HEK293 (cell line): ENCODE results near the gene IFT43.

ENCODE experiments used
- BCL11A ChIP-seq: fragments of 450-650 bp; formaldehyde crosslinking; IDR thresholded peaks from 2 replicates; pipeline ENCODE4 v1.5.1; 2016; ENCODE audit warnings: low read depth, missing biosample characterization, missing genetic modification characterization
- EGR2 ChIP-seq: fragments of 450-650 bp; formaldehyde crosslinking; IDR thresholded peaks from 2 replicates; pipeline ENCODE4 v1.5.1; 2016; ENCODE audit warnings: low read depth, missing biosample characterization, missing genetic modification characterization
- GLI4 ChIP-seq: fragments of 450-650 bp; formaldehyde crosslinking; IDR thresholded peaks from 2 replicates; pipeline ENCODE4 v1.5.1; 2016; ENCODE audit warnings: missing biosample characterization, missing genetic modification characterization
- KLF10 ChIP-seq: fragments of 450-650 bp; IDR thresholded peaks from 2 replicates; pipeline ENCODE4 v1.5.1; 2018; ENCODE audit warnings: missing biosample characterization, mild to moderate bottlenecking, missing genetic modification characterization
- KLF7 ChIP-seq: fragments of 450-650 bp; formaldehyde crosslinking; IDR thresholded peaks from 2 replicates; pipeline ENCODE4 v1.5.1; 2016; ENCODE audit warnings: missing biosample characterization, missing genetic modification characterization, borderline replicate concordance
- KLF8 ChIP-seq: fragments of 450-650 bp; formaldehyde crosslinking; IDR thresholded peaks from 2 replicates; pipeline ENCODE4 v1.5.1; 2016; ENCODE audit warnings: missing biosample characterization, missing genetic modification characterization
- OSR2 ChIP-seq: fragments of 450-650 bp; formaldehyde crosslinking; IDR thresholded peaks from 2 replicates; pipeline ENCODE4 v1.5.1; 2016; ENCODE audit warnings: missing biosample characterization, missing genetic modification characterization
- REPIN1 ChIP-seq: fragments of 450-650 bp; formaldehyde crosslinking; IDR thresholded peaks from 2 replicates; pipeline ENCODE4 v1.5.1; 2017; ENCODE audit warnings: missing biosample characterization, missing genetic modification characterization, low read depth
- SP2 ChIP-seq: fragments of 450-650 bp; formaldehyde crosslinking; IDR thresholded peaks from 2 replicates; pipeline ENCODE4 v1.5.1; 2016; ENCODE audit warnings: missing biosample characterization, missing genetic modification characterization
- WT1 ChIP-seq: fragments of 450-650 bp; formaldehyde crosslinking; IDR thresholded peaks from 2 replicates; pipeline ENCODE4 v1.5.1; 2016; ENCODE audit warnings: missing biosample characterization, missing genetic modification characterization
- YY2 ChIP-seq: fragments of 450-650 bp; formaldehyde crosslinking; IDR thresholded peaks from 2 replicates; pipeline ENCODE4 v1.5.1; 2016; ENCODE audit warnings: missing biosample characterization, missing genetic modification characterization
- ZBTB7A ChIP-seq: fragments of 450-650 bp; formaldehyde crosslinking; IDR thresholded peaks from 2 replicates; pipeline ENCODE4 v1.5.1; 2016; ENCODE audit warnings: low read depth, missing biosample characterization, missing genetic modification characterization
- ZEB2 ChIP-seq: fragments of 450-650 bp; formaldehyde crosslinking; IDR thresholded peaks from 2 replicates; pipeline ENCODE4 v1.5.1; 2016; ENCODE audit warnings: missing biosample characterization, missing genetic modification characterization
- ZNF121 ChIP-seq: fragments of 450-650 bp; formaldehyde crosslinking; IDR thresholded peaks from 2 replicates; pipeline ENCODE4 v1.5.1; 2016; ENCODE audit warnings: missing biosample characterization, missing genetic modification characterization
- ZNF16 ChIP-seq: fragments of 450-650 bp; formaldehyde crosslinking; IDR thresholded peaks from 2 replicates; pipeline ENCODE4 v1.5.1; 2016; ENCODE audit warnings: low read depth, missing biosample characterization, missing genetic modification characterization
- ZNF48 ChIP-seq: fragments of 450-650 bp; formaldehyde crosslinking; IDR thresholded peaks from 2 replicates; pipeline ENCODE4 v1.5.1; 2016; ENCODE audit warnings: missing biosample characterization, missing genetic modification characterization
- ZNF558 ChIP-seq: fragments of 450-650 bp; formaldehyde crosslinking; IDR thresholded peaks from 2 replicates; pipeline ENCODE4 v1.5.1; 2016; ENCODE audit warnings: missing biosample characterization, missing genetic modification characterization
- ZNF76 ChIP-seq: fragments of 450-650 bp; formaldehyde crosslinking; IDR thresholded peaks from 2 replicates; pipeline ENCODE4; 2016; ENCODE audit warnings: low read depth, missing biosample characterization, missing genetic modification characterization, borderline replicate concordance
- ZSCAN23 ChIP-seq: fragments of 450-650 bp; formaldehyde crosslinking; IDR thresholded peaks from 2 replicates; pipeline ENCODE4 v1.5.1; 2016; ENCODE audit warnings: missing biosample characterization, missing genetic modification characterization
- TF ChIP-seq, protein P1 (sequence below): fragments of 450-650 bp; formaldehyde crosslinking; conservative IDR thresholded peaks from 2 replicates; pipeline ENCODE4 v1.5.1; 2016; ENCODE audit warnings: low read depth, missing biosample characterization, missing genetic modification characterization
- TF ChIP-seq, protein P2 (sequence below): fragments of 450-650 bp; formaldehyde crosslinking; conservative IDR thresholded peaks from 2 replicates; pipeline ENCODE4 v1.5.1; 2016; ENCODE audit warnings: low read depth, missing biosample characterization, missing genetic modification characterization
- TF ChIP-seq, protein P3 (sequence below): fragments of 450-650 bp; IDR thresholded peaks from 2 replicates; pipeline ENCODE4 v1.5.1; 2018; ENCODE audit warnings: missing biosample characterization, missing genetic modification characterization
- TF ChIP-seq, protein P4 (sequence below): fragments of 450-650 bp; formaldehyde crosslinking; IDR thresholded peaks from 2 replicates; pipeline ENCODE4 v1.5.1; 2017; ENCODE audit warnings: missing biosample characterization, missing genetic modification characterization
- TF ChIP-seq, protein P5 (sequence below): fragments of 450-650 bp; formaldehyde crosslinking; IDR thresholded peaks from 2 replicates; pipeline ENCODE4 v1.5.0; 2017; ENCODE audit warnings: missing biosample characterization, missing genetic modification characterization, borderline replicate concordance

Gene IFT43

DNA sequence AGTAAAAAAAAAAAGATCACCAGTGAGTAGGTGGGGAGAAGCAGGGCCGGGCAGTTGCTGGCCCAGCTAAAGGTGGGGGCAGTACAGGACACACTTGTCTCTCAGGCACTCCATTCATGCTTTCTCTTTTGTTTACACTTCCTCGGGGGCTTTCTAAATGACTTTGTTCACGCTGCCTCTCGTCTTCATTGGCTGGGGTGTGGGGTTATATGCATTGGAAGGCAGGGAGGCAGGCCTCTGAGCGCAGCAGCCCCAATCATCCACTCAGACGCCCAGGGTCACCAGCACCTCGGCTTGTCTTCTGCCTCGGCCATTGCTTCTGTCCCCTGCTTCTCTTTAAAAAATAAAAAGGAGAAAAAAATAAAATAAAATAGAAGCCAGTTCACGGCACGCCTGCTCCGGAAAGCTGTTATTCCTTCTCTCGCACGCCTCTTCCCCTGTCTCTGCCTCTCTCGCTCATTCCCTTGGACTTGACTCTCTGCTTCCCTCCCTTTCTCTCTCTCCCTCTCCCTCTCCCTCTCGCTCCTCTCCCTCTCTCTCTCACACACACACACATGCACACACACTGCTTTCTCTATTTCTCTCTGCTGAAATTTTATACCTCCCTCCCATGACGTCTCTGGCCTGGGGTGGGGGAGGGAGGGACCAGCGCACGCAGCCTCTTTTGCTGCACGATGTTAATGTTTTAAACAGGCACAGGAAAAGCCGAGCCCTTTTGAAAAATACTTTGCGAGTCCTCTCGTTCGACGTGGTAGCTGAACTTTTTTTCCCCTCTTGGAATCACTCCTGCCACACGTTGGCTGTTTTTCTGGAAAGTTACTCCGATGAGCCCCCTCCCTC, 3.9 kb upstream of the IFT43 start, which contains the start of gene TGFB3 (continued):
- peak; percentile 71 for TF ChIP-seq ZNF76
- TF ChIP-seq ZNF48 (tag by site-specific recombination), result no peak
- peak; percentile 65; the same call in 1 of the 2 replicates for TF ChIP-seq BCL11A (tag by site-specific recombination)
- peak; percentile 31; the same call in 1 of the 2 replicates for TF ChIP-seq EGR2 (tag by site-specific recombination)
- TF ChIP-seq ZNF558, result peak; percentile 68; the same call in 1 of the 2 replicates
- TF ChIP-seq, protein P1, sequence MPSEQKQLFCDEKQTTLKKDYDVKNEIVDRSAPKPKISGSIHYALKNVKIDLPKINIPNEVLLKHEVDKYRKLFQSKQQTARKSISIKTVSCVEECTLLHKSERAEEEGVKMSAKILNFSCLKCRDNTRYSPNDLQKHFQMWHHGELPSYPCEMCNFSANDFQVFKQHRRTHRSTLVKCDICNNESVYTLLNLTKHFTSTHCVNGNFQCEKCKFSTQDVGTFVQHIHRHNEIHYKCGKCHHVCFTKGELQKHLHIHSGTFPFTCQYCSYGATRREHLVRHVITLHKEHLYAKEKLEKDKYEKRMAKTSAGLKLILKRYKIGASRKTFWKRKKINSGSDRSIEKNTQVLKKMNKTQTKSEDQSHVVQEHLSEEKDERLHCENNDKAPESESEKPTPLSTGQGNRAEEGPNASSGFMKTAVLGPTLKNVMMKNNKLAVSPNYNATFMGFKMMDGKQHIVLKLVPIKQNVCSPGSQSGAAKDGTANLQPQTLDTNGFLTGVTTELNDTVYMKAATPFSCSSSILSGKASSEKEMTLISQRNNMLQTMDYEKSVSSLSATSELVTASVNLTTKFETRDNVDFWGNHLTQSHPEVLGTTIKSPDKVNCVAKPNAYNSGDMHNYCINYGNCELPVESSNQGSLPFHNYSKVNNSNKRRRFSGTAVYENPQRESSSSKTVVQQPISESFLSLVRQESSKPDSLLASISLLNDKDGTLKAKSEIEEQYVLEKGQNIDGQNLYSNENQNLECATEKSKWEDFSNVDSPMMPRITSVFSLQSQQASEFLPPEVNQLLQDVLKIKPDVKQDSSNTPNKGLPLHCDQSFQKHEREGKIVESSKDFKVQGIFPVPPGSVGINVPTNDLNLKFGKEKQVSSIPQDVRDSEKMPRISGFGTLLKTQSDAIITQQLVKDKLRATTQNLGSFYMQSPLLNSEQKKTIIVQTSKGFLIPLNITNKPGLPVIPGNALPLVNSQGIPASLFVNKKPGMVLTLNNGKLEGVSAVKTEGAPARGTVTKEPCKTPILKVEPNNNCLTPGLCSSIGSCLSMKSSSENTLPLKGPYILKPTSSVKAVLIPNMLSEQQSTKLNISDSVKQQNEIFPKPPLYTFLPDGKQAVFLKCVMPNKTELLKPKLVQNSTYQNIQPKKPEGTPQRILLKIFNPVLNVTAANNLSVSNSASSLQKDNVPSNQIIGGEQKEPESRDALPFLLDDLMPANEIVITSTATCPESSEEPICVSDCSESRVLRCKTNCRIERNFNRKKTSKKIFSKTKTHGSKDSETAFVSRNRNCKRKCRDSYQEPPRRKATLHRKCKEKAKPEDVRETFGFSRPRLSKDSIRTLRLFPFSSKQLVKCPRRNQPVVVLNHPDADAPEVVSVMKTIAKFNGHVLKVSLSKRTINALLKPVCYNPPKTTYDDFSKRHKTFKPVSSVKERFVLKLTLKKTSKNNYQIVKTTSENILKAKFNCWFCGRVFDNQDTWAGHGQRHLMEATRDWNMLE, result no peak
- TF ChIP-seq, protein P2, sequence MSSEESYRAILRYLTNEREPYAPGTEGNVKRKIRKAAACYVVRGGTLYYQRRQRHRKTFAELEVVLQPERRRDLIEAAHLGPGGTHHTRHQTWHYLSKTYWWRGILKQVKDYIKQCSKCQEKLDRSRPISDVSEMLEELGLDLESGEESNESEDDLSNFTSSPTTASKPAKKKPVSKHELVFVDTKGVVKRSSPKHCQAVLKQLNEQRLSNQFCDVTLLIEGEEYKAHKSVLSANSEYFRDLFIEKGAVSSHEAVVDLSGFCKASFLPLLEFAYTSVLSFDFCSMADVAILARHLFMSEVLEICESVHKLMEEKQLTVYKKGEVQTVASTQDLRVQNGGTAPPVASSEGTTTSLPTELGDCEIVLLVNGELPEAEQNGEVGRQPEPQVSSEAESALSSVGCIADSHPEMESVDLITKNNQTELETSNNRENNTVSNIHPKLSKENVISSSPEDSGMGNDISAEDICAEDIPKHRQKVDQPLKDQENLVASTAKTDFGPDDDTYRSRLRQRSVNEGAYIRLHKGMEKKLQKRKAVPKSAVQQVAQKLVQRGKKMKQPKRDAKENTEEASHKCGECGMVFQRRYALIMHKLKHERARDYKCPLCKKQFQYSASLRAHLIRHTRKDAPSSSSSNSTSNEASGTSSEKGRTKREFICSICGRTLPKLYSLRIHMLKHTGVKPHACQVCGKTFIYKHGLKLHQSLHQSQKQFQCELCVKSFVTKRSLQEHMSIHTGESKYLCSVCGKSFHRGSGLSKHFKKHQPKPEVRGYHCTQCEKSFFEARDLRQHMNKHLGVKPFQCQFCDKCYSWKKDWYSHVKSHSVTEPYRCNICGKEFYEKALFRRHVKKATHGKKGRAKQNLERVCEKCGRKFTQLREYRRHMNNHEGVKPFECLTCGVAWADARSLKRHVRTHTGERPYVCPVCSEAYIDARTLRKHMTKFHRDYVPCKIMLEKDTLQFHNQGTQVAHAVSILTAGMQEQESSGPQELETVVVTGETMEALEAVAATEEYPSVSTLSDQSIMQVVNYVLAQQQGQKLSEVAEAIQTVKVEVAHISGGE (tag by site-specific recombination), result no peak; the same call in 1 of the 2 replicates
- TF ChIP-seq ZNF16 (tag by site-specific recombination), result no peak
- TF ChIP-seq GLI4 (tag by site-specific recombination), result peak; percentile 69; the same call in 1 of the 2 replicates
- TF ChIP-seq, protein P3, sequence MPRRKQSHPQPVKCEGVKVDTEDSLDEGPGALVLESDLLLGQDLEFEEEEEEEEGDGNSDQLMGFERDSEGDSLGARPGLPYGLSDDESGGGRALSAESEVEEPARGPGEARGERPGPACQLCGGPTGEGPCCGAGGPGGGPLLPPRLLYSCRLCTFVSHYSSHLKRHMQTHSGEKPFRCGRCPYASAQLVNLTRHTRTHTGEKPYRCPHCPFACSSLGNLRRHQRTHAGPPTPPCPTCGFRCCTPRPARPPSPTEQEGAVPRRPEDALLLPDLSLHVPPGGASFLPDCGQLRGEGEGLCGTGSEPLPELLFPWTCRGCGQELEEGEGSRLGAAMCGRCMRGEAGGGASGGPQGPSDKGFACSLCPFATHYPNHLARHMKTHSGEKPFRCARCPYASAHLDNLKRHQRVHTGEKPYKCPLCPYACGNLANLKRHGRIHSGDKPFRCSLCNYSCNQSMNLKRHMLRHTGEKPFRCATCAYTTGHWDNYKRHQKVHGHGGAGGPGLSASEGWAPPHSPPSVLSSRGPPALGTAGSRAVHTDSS (tag by site-specific recombination), result peak; percentile 4; the same call in 1 of the 2 replicates
- TF ChIP-seq WT1 (tag by site-specific recombination), result peak; percentile 77
- peak; percentile 63 for TF ChIP-seq ZEB2 (tag by site-specific recombination)
- TF ChIP-seq YY2, result peak; percentile 24; the same call in 1 of the 2 replicates
- peak; percentile 49; the same call in 1 of the 2 replicates for TF ChIP-seq ZBTB7A (tag by site-specific recombination)
- no peak for TF ChIP-seq ZNF121 (tag by site-specific recombination)
- no peak for TF ChIP-seq REPIN1 (tag by site-specific recombination)
- TF ChIP-seq SP2 (tag by site-specific recombination), result peak; percentile 29
- TF ChIP-seq KLF10 (tag by site-specific recombination), result no peak
- no peak for TF ChIP-seq OSR2
- TF ChIP-seq KLF8 (tag by site-specific recombination), result peak; percentile 94
- peak; percentile 76 for TF ChIP-seq KLF7 (tag by site-specific recombination)
- TF ChIP-seq, protein P4, sequence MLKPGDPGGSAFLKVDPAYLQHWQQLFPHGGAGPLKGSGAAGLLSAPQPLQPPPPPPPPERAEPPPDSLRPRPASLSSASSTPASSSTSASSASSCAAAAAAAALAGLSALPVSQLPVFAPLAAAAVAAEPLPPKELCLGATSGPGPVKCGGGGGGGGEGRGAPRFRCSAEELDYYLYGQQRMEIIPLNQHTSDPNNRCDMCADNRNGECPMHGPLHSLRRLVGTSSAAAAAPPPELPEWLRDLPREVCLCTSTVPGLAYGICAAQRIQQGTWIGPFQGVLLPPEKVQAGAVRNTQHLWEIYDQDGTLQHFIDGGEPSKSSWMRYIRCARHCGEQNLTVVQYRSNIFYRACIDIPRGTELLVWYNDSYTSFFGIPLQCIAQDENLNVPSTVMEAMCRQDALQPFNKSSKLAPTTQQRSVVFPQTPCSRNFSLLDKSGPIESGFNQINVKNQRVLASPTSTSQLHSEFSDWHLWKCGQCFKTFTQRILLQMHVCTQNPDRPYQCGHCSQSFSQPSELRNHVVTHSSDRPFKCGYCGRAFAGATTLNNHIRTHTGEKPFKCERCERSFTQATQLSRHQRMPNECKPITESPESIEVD, result peak; percentile 43; the same call in 1 of the 2 replicates
- TF ChIP-seq, protein P5, sequence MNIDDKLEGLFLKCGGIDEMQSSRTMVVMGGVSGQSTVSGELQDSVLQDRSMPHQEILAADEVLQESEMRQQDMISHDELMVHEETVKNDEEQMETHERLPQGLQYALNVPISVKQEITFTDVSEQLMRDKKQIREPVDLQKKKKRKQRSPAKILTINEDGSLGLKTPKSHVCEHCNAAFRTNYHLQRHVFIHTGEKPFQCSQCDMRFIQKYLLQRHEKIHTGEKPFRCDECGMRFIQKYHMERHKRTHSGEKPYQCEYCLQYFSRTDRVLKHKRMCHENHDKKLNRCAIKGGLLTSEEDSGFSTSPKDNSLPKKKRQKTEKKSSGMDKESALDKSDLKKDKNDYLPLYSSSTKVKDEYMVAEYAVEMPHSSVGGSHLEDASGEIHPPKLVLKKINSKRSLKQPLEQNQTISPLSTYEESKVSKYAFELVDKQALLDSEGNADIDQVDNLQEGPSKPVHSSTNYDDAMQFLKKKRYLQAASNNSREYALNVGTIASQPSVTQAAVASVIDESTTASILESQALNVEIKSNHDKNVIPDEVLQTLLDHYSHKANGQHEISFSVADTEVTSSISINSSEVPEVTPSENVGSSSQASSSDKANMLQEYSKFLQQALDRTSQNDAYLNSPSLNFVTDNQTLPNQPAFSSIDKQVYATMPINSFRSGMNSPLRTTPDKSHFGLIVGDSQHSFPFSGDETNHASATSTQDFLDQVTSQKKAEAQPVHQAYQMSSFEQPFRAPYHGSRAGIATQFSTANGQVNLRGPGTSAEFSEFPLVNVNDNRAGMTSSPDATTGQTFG (tag by site-specific recombination), result 0 out of 2 replicates have a peak, but pooled peaks have one; percentile 61
- 0 out of 2 replicates have a peak, but pooled peaks have one; percentile 81 for TF ChIP-seq ZSCAN23 (tag by site-specific recombination)
